Stimulated activated CD4-positive, alpha-beta T cell treated with anti-CD3 and anti-CD28 coated beads, TNF-alpha, amount 100 ng/mL, for 1 hour (primary cell): Measurements from ENCODE around the gene EHBP1L1.
"Not testable (repeated sequence)": the region's sequence is repeated elsewhere in the genome, so short reads cannot be mapped to it uniquely, and the experiment has no call there.

Experiments
- DNase-seq, 3 donors: peaks; one replicate each; pipeline ENCODE4 v3.0.0-alpha.2; 2020; ENCODE audit warnings: low read depth in 3 of 3, low spot score in 1 of 3

The EHBP1L1 gene

GRCh38 chr11:65560555-65561418 lies 15.1 kb upstream of the EHBP1L1 start:
- DNase-seq, result no peak

DNA sequence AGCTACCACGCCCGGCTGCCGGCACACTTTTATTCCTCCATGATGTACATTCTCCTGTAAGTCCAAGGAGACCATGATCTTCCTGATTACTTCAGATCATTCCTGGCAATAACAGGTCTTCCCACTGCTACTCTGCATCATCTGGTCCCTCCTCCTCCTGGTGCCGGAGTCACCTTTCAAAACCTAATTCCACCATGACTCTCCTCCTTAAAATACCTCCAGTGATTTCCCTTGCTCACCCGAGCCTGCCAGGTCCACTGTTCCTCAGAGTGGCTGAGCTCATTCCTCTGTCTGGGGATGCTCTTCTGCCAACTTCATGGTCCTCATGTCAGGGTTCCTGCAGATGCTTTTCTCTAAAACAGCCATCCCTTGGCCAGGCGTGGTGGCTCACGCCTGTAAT lies 13.8 kb upstream of the EHBP1L1 start:
- no peak for DNase-seq

- DNase-seq, result no peak
Measured at GRCh38 chr11:65562788-65563187, 13.1 kb upstream of the EHBP1L1 start.

GRCh38 chr11:65563601-65564000 lies 12.3 kb upstream of the EHBP1L1 start:
- no peak for DNase-seq

- not testable (repeated sequence) for DNase-seq
Measured at GRCh38 chr11:65564879-65565559, 10.8 kb upstream of the EHBP1L1 start.

DNA sequence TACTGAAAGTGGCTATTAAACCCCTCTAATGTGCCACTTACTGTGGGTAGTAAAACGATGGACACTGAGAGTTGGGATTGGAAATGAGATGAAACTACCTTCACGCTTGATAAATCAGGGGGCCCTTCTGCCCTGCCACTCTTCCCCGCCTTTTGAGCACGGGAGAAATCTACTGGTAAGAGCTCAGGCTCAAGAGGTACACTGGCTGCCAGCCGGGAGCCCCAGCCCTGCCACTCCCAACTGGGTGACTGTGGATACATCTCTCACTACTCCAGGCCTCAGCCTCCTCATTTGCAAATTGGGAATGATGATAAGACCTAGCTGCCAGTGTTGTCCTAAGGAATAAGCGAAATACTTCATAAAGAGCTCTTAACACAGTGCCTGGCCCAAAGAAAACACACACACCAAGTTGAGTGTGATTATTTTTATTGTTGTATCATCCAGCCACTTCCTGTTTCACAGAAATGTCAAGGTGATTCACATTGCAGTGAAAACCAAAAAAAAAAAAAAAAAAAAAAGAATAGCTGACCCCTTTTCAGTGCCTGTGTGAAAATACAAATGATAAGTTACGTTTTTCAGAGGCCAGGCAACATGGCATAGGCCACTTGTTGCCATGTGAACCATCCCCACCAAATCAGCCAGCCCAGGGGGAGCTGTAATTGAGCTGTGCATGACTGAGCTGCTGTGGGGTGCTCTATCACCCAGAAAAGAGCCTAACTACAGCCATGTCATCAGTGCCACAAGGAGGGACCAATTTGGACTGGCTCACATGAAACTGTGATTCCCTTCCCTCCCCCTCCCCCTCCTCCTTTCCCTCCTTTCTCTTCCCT lies 10.0 kb upstream of the EHBP1L1 start:
- no peak for DNase-seq

DNA sequence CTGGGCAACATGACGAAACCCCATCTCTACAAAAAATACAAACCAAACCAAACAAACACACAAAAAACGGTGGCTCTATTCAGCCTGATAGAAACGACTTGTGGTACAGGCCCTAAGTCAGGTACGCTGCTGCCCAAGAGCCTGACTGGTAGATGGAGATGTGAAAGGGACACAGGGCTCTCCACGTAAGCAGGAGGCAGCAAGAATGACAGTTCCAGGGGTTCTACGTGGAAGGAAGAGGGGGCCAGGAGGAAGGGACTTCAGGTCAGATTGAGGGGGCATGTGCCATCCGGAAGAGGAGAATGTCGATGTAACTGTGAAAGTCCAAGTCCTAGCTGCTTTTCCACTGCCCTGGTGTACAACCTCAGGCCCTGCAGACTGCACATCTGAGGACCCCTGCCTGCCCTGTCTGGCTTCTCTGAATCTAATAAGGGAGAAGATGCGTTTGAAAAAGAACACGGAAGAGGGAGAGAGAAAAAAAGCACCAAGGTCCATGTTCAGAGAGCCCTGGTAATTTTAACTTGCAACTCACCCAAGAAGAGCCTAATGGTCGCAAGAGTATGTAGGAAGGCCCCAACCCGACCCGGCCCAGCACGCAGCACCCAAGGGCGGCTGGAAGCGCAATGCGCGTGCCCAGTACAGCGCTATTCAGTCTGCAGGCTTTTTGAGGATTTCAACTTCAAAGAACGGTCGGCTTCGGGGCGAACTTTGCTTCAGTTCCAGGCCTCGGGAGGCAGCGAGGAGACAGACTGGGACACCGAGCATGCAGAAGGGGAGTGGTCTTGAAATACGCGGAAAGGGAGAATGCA lies 6.5 kb upstream of the EHBP1L1 start:
- DNase-seq, result no peak

DNA sequence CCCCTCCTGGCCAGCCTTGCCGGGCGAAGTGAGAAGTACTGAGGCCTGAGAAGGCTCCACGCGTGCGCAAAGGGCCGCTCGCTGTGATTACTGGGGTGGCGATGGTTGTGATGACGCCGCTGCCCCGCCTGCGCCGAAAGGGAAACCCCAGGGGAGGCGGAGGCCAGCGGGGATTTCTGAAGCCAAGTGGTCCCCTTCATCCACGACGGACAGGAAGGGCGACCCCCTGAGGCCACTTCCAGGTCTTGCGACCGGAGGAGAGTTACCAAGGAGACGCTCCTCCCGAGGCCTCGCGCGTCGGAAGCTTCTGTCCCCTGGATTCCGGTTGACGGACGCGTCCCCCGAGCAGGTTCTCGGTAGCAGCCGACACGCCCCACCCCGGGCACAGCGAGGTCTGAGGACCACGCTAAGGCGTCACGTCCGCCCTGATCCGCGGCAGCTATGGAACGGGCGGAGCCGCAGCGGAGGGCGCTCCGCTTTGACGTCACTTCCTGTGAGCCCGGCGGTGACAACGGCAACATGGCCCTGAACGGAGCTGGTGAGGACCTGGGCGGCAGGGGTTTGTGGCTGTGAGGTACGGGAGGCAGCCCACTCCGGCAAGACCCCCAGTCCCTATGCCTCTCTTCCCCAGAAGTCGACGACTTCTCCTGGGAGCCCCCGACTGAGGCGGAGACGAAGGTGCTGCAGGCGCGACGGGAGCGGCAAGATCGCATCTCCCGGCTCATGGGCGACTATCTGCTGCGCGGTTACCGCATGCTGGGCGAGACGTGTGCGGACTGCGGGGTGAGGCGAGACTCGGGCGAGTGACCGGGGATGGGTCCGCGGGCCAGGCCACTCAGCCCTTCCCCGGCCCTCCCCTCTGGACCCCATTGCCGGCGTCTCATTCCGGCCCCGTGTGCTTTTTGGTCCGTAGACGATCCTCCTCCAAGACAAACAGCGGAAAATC lies 5.6 kb upstream of the EHBP1L1 start, which contains the start of gene ZNRD2:
TSS of gene ZNRD2 (plus strand) at position 505 of the 946 bp plus-strand sequence. CDS start at position 520, 15 bp downstream.
- DNase-seq, result peak; percentile 92 to 94 (median 94)

DNA sequence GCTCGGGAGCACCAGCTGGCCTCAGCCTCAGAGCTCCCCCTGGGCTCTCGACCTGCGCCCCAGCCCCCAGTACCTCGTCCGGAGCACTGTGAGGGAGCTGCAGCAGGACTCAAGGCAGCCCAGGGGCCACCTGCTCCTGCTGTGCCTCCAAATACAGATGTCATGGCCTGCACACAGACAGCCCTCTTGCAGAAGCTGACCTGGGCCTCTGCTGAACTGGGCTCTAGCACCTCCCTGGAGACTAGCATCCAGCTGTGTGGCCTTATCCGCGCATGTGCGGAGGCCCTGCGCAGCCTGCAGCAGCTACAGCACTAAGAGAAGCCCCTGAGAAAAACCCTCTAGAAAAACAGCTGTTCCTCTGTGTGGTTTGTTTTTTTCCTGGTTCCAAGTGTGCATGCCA lies 4.4 kb upstream of the EHBP1L1 start:
- DNase-seq, result no peak

DNA sequence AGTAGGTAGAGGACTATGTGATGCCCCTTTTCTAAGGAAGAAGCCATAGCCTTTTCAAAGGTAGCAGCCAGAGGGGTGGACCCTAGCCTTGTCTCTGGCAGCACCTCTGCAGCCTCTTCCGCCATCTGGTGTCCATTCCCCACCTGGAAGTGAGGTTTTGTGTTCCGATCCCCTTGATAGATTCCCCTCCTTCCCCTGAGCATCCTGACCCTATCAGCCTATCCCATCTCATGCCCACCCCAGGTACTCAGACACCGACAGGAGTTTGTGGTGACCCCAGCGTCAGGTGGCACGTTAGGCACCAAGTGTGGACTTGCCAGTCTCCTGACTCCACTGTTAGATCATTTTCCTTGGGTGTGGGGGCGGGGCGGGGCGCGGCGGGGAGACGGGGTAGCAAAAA lies 3.9 kb upstream of the EHBP1L1 start:
- DNase-seq, result no peak

GRCh38 chr11:65572356-65573051 lies 3.3 kb upstream of the EHBP1L1 start, which contains the start of gene FAM89B:
Gene FAM89B (plus strand): TSS chr11:65572538. CDS start chr11:65572670, 132 bp downstream.
- peak; percentile 75 to 78 (median 77) for DNase-seq

DNA sequence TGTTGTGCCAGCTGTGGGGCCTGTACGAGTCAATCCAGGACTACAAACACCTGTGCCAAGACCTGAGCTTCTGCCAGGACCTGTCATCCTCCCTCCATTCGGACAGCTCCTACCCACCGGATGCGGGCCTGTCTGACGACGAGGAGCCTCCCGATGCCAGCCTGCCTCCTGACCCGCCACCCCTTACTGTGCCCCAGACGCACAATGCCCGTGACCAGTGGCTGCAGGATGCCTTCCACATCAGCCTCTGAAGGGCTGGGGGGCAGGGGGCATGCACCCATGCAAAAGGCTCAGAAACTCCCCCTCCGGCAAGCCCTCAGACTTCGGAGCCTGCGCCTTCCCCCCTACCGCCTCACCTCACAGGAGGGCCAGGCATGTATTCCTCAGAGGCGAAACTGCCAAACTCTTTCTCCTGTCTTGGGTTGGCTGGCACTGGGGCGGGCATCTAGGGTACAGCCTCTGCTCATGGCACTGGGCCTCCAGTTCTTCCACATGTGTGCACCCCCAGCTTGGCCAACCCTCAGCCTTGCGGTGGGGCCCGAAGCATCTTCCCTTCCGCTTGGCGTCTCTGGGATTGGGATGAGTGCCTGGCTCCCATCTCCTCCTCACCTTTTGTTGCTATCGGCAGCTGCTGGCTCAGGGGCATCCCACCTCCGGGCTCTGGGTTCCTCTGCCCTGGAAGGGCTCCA lies 2.3 kb upstream of the EHBP1L1 start:
- no peak for DNase-seq

DNA sequence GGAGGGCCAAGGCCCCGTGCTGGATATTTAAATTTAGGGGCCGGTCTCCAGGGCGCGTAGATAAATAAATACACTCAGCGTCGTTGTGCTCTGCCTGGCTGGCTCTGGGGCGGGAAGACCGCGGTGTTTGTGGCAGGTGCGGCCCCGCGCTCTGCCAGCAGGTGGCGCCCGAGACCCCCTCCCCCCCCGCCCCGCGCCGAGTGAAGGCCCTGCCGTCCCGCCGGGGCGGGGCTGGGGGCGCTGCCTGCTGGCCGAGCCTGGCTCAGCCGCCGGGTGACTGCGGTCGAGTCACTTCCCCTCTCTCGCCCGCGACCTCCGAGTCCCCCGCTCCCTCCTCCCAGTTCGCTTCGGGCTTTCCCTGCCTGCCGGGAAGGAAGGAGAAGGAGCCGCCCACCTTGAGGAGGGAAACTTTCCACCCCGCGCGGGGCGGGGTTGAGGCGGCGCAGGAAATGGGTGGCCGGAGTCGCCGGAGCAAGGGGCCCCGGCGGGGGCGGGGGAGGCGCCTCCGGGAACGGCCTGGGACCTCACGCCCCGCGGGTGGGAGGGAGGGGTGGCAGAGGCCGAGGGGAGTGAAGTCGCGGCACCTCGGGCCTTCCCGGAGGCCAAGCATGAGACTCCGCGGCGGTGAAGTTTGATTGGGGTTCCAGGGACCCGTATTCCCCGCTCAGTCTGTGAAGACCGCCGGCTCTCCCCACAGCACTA lies 1.6 kb upstream of the EHBP1L1 start:
- peak; percentile 77 to 79 (median 77) for DNase-seq

DNA sequence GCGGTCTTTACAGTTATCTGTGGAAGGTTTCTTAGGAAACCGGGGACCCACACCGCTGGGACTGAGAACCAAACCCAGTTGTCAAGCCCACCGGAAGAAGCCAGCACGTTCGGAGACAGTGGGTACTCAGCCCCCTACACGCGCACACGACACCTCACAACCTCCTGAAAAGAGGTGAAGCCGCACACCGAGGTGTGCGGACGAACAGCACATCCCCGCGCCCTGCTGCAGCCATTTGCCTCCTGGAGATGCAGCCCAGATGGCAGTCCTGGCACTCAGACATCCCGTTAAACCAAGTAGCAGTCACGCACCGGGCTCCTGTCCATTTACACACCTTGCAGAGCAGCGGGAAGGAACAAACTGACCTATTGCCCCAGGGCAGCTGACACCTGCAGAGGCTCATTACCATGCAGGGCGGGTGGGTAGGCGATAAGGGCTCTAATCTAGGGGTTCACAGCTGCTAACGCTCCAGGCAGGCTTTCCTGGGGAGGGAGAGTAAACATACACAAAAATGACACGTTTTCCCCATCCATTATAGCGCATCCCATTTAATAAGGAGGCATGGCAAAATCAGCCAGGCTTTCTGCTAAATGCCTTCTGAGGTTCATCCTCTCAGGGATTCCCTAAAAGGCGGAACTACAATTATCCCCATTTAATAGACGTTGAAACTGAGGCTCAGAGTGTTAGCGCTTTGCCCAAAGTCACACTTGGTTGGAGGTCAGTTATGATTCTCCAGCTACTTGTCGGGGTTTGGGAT lies 864 bp upstream of the EHBP1L1 start:
- no peak for DNase-seq

DNA sequence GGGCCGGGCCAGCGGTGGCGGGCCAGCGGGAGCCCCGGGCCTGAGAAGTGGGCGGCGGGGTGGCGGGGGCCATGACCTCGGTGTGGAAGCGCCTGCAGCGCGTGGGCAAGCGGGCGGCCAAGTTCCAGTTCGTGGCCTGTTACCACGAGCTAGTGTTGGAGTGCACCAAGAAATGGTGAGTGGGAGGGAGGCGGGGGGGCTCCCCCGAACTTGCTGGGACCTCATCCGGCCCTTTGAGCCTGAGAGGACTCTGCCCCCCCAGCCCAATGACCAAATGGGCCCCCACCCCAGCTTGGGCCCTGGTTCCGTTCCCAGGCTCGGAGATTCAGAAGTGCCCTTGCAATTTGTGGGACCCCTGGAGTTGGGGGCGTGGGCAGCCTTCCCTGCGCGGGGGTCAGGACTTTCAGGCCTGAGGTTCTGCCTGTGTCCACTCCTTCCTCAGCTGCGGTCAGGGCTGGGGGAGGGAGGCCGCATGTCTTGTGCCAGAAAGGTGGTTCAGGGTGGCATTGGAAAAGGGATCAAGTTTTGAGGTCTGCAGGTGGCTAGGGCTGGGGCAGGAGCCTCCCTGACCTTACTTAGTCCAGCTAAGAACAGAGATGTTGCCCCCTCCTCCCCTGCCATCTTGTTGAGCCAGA lies 496 bp downstream of the EHBP1L1 start:
- DNase-seq, result no peak
